T-cell (primary cell): ENCODE measurements around the gene SEMA5B. TPM values are rescaled to one million over a fixed set of nuclear protein-coding genes. Genes with fewer than 3 reads are reported as not detected.

Experiments
- ATAC-seq, 4 experiments: fragments of 200-7000 bp in 3 of 4; fragments of 150-1000 bp in 1 of 4; cut with Tn5 transposase; replicated peaks in 1 of 4; 1 replicate in 3 of 4; 2 replicates in 1 of 4; pipeline ENCODE4 v1.10.0; 2021; ENCODE audit warnings: moderate library complexity in 3 of 4, mild to moderate bottlenecking in 2 of 4, moderate number of reproducible peaks in 1 of 4
- CTCF ChIA-PET, 2 donors: fragments of 300-600 bp; sonication (Branson Sonifier 250); formaldehyde crosslinking; loops; one replicate each; lab custom pipeline; 2022; ENCODE audit warnings: antibody characterized with exemption in 2 of 2; lab: Charles Lee
- POLR2A ChIA-PET, 2 donors: fragments of 300-600 bp; sonication (Branson Sonifier 250); formaldehyde crosslinking; loops; one replicate each; lab custom pipeline; 2022; ENCODE audit warnings: antibody characterized with exemption in 2 of 2; lab: Charles Lee
- DNase-seq, 35 experiments: peaks; one replicate each; pipeline versions ENCODE4 v3.0.0 to v3.0.0-alpha.2; 2013 to 2023
- H3K27ac ChIP-seq: one replicate; pipeline ENCODE4 v1.5.1; 2013; ENCODE audit warnings: low read length
- H3K27me3 ChIP-seq, 2 experiments: replicated peaks in 1 of 2; 1 replicate in 1 of 2; 2 replicates in 1 of 2; pipeline versions ENCODE4 v1.6.1 to v1.7.0; 2013; ENCODE audit warnings: low read length in 1 of 2, mixed read lengths in 1 of 2; ENCODE audit not compliant: control insufficient read depth in 2 of 2, insufficient read depth in 2 of 2; ENCODE audit errors: extremely low read depth in 1 of 2
- H3K36me3 ChIP-seq, 2 donors: 1 replicate in 1 of 2; 2 replicates in 1 of 2; pipeline versions ENCODE4 v1.6.1 to v1.7.0; 2013; ENCODE audit warnings: low read length in 1 of 2; ENCODE audit not compliant: control insufficient read depth in 2 of 2, insufficient read depth in 1 of 2; ENCODE audit errors: extremely low read depth in 1 of 2
- H3K4me1 ChIP-seq, 2 experiments: 1 replicate in 1 of 2; 2 replicates in 1 of 2; pipeline versions ENCODE4 v1.6.1 to v1.7.0; 2013; ENCODE audit warnings: low read length in 2 of 2, mixed read lengths in 1 of 2; ENCODE audit not compliant: insufficient read depth in 2 of 2, control insufficient read depth in 1 of 2; ENCODE audit errors: extremely low read depth in 1 of 2
- H3K4me3 ChIP-seq, 2 donors: 1 replicate in 1 of 2; 2 replicates in 1 of 2; pipeline versions ENCODE4 v1.5.1 to v1.7.0; 2013; ENCODE audit warnings: mild to moderate bottlenecking in 2 of 2, low read length in 1 of 2, moderate library complexity in 1 of 2; ENCODE audit not compliant: control insufficient read depth in 1 of 2; ENCODE audit errors: extremely low read depth in 1 of 2
- H3K9me3 ChIP-seq: 2 replicates; pipeline ENCODE4 v1.7.0; 2013
- H3K27ac Mint-ChIP-seq, 2 donors: one replicate each; pipeline ENCODE4 v1.8.0; 2020 to 2021; ENCODE audit warnings: mild to moderate bottlenecking in 2 of 2, mixed read lengths in 2 of 2
- H3K27me3 Mint-ChIP-seq, 2 donors: one replicate each; pipeline ENCODE4 v1.8.0; 2021 to 2022; ENCODE audit warnings: mixed read lengths in 2 of 2
- H3K36me3 Mint-ChIP-seq: one replicate; pipeline ENCODE4 v1.8.0; 2021; ENCODE audit warnings: mixed read lengths
- H3K4me1 Mint-ChIP-seq, 3 donors: one replicate each; pipeline ENCODE4 v1.8.0; 2020 to 2022; ENCODE audit warnings: mixed read lengths in 3 of 3, mild to moderate bottlenecking in 1 of 3
- H3K4me3 Mint-ChIP-seq, 3 donors: one replicate each; pipeline ENCODE4 v1.8.0; 2020 to 2022; ENCODE audit warnings: mild to moderate bottlenecking in 3 of 3, mixed read lengths in 3 of 3, moderate library complexity in 3 of 3
- H3K9me3 Mint-ChIP-seq, 3 donors: one replicate each; pipeline ENCODE4 v1.8.0; 2020 to 2022; ENCODE audit warnings: mixed read lengths in 3 of 3
- WGBS: methylation state at CpG from one replicate; pipeline ENCODE4 v1.1.5; 2013; ENCODE audit warnings: missing lambda C conversion rate; ENCODE audit not compliant: insufficient coverage; 5-methylcytosine and 5-hydroxymethylcytosine counted together
- total RNA-seq, 35 experiments: library from RNA in 6 of 35; stranded (reverse) in 6 of 35; fragments of 120-200 nt in 1 of 35; gene quantifications; one replicate each; pipeline versions ENCODE4 v1.2.1 to v1.2.4 and lab custom pipeline; 2013 to 2026

Gene SEMA5B
- total RNA-seq, 5 donors from 2014 or later (not counting 1 experiment from before 2014, with no cell fraction given): 0.08 to 0.32 (median 0.21) TPM; not detected in 1

- no peak for DNase-seq
- Mint-ChIP-seq H3K4me1 (no peaks in the 10 kb centered on the region), H3K9me3 (no peaks in the 10 kb centered on the region), H3K27ac (no peak overlapping the region), H3K36me3 (no peaks in the 10 kb centered on the region), H3K27me3 (peaks cover 10 to 37% of the 10 kb centered on the region in 2 donors), H3K4me3 (no peak overlapping the region)
- Histone ChIP-seq H3K36me3 (no peaks in the 10 kb centered on the region), H3K4me3 (no peak overlapping the region), H3K9me3 (no peaks in the 10 kb centered on the region), H3K27ac (no peak overlapping the region), H3K4me1 (no peaks in the 10 kb centered on the region), H3K27me3 (peaks cover 0 to 32% of the 10 kb centered on the region in 2 experiments)
- no peak for ATAC-seq
- CTCF ChIA-PET: no interaction called here
- WGBS: no CpG with 5 or more reads among the region's 3 CpGs
- POLR2A ChIA-PET: no interaction called here
Measured at GRCh38 chr3:122984650-122985049, 42.9 kb downstream of the SEMA5B start.

- ChIA-PET CTCF (no interaction called here), POLR2A (no interaction called here)
- Mint-ChIP-seq H3K4me1 (peaks cover 0 to under 1% (median 0%) of the 10 kb centered on the region in 3 donors), H3K4me3 (no peak overlapping the region), H3K9me3 (no peaks in the 10 kb centered on the region), H3K27me3 (peaks cover 10 to 31% of the 10 kb centered on the region in 2 donors), H3K27ac (no peak overlapping the region), H3K36me3 (no peaks in the 10 kb centered on the region)
- Histone ChIP-seq H3K4me1 (no peaks in the 10 kb centered on the region), H3K27ac (no peak overlapping the region), H3K9me3 (no peaks in the 10 kb centered on the region), H3K4me3 (no peak overlapping the region), H3K27me3 (peaks cover 0 to 25% of the 10 kb centered on the region in 2 experiments), H3K36me3 (no peaks in the 10 kb centered on the region)
- DNase-seq (no peak), ATAC-seq (no peak)
- WGBS: 87% methylated on average over 9 of the region's 11 CpGs
Measured at GRCh38 chr3:122984007-122984406, 43.6 kb downstream of the SEMA5B start.

- no peak for DNase-seq
Measured at GRCh38 chr3:122982216-122983185, 45.1 kb downstream of the SEMA5B start.

GRCh38 chr3:122979211-122979610, 48.4 kb downstream of the SEMA5B start:
- H3K36me3 Mint-ChIP-seq: no peaks in the 10 kb centered on the region
- H3K27ac Mint-ChIP-seq: no peak overlapping the region
- no peak overlapping the region for H3K4me3 Mint-ChIP-seq
- H3K36me3 ChIP-seq: no peaks in the 10 kb centered on the region
- peaks cover 0 to 14% of the 10 kb centered on the region in 2 experiments for H3K4me1 ChIP-seq
- POLR2A ChIA-PET: no interaction called here
- CTCF ChIA-PET: no interaction called here
- H3K27ac ChIP-seq: no peak overlapping the region
- DNase-seq (no peak), ATAC-seq (no peak)
- H3K9me3 ChIP-seq: no peaks in the 10 kb centered on the region
- 78% methylated on average over 8 of the region's 8 CpGs for WGBS
- no peak overlapping the region for H3K4me3 ChIP-seq
- no peaks in the 10 kb centered on the region for H3K9me3 Mint-ChIP-seq
- peaks cover 0 to 10% of the 10 kb centered on the region in 2 experiments for H3K27me3 ChIP-seq
- peaks cover 17 to 26% (median 18%) of the 10 kb centered on the region in 3 donors for H3K4me1 Mint-ChIP-seq
- H3K27me3 Mint-ChIP-seq: peaks cover 3 to 9% of the 10 kb centered on the region in 2 donors

More at GRCh38 chr3:122982216-122983185, 45.1 kb downstream of the SEMA5B start:
- peaks cover 0 to 15% of the 10 kb centered on the region in 2 experiments for H3K27me3 ChIP-seq
- Mint-ChIP-seq H3K36me3 (no peaks in the 10 kb centered on the region), H3K27me3 (peaks cover 6 to 16% of the 10 kb centered on the region in 2 donors), H3K9me3 (no peaks in the 10 kb centered on the region), H3K4me3 (no peak overlapping the region), H3K27ac (no peak overlapping the region), H3K4me1 (peaks cover 0 to 5% (median 0%) of the 10 kb centered on the region in 3 donors)
- no peak overlapping the region for H3K4me3 ChIP-seq
- H3K9me3 ChIP-seq: no peaks in the 10 kb centered on the region
- no peak for ATAC-seq
- no peaks in the 10 kb centered on the region for H3K36me3 ChIP-seq
- no peak overlapping the region for H3K27ac ChIP-seq
- 86% methylated on average over 13 of the region's 15 CpGs for WGBS
- POLR2A ChIA-PET: no interaction called here
- no peaks in the 10 kb centered on the region for H3K4me1 ChIP-seq
- CTCF ChIA-PET: no interaction called here

DNA sequence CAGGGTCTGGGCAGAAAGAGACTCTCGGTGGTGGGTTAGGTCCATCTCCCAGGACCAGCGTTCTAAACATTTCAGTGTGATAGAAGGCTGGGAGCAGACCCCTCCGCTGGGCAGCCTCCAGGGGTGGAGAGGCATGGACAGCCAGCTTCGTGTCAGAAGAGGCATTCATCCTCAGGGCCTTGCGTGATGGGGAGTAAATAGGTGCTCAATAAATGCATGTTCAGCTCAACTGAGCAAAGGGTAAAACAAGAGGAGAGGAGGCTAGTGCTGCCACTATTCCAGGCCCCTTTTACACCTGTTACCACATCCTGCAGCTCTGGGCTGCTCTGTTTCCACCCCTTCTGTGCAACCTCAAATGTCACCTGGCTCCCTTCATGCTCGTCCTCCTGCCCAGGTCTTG, 49.0 kb downstream of the SEMA5B start:
- Histone ChIP-seq H3K27me3 (peaks cover 0 to 10% of the 10 kb centered on the region in 2 experiments), H3K4me3 (no peak overlapping the region), H3K4me1 (peaks cover 0 to 14% of the 10 kb centered on the region in 2 experiments), H3K27ac (no peak overlapping the region), H3K9me3 (no peaks in the 10 kb centered on the region), H3K36me3 (no peaks in the 10 kb centered on the region)
- 76% methylated on average over 5 of the region's 6 CpGs for WGBS
- Mint-ChIP-seq H3K4me1 (peaks cover 17 to 27% (median 18%) of the 10 kb centered on the region in 3 donors), H3K27ac (no peak overlapping the region), H3K9me3 (no peaks in the 10 kb centered on the region), H3K4me3 (no peak overlapping the region), H3K36me3 (no peaks in the 10 kb centered on the region), H3K27me3 (peaks cover 4 to 10% of the 10 kb centered on the region in 2 donors)
- ATAC-seq (no peak), DNase-seq (no peak)
- ChIA-PET CTCF (no interaction called here), POLR2A (no interaction called here)

- Histone ChIP-seq H3K4me1 (peaks cover 0 to 14% of the 10 kb centered on the region in 2 experiments), H3K36me3 (no peaks in the 10 kb centered on the region), H3K27ac (no peak overlapping the region), H3K9me3 (no peaks in the 10 kb centered on the region), H3K4me3 (no peak overlapping the region), H3K27me3 (peaks cover 0 to 16% of the 10 kb centered on the region in 2 experiments)
- ChIA-PET POLR2A (no interaction called here), CTCF (interaction anchor here in 1 of 2 donors (0.5 kb wide), 1 partner anchor 191 kb away, joined by 3 read pairs; no protein-coding TSS in a partner anchor)
- Mint-ChIP-seq H3K27me3 (peaks cover 8 to 15% of the 10 kb centered on the region in 2 donors), H3K4me3 (no peak overlapping the region), H3K4me1 (peaks cover 17 to 27% (median 18%) of the 10 kb centered on the region in 3 donors), H3K27ac (no peak overlapping the region), H3K36me3 (no peaks in the 10 kb centered on the region), H3K9me3 (no peaks in the 10 kb centered on the region)
- WGBS: 92% methylated on average over 11 of the region's 14 CpGs
- DNase-seq (no peak), ATAC-seq (no peak)
Measured at GRCh38 chr3:122977746-122978466, 49.7 kb downstream of the SEMA5B start.
